HG03064 (cell line): ENCODE measurements around the gene GOLGA6C.
"Not testable (repeated sequence)": the region's sequence is repeated elsewhere in the genome, so short reads cannot be mapped to it uniquely, and the experiment has no call there.

Source experiments
- ATAC-seq: cut with Tn5 transposase; IDR thresholded peaks from one replicate; pipeline ENCODE4 v1.9.1; 2021; ENCODE audit warnings: low read depth; ENCODE audit not compliant: unreplicated experiment

The GOLGA6C gene

DNA sequence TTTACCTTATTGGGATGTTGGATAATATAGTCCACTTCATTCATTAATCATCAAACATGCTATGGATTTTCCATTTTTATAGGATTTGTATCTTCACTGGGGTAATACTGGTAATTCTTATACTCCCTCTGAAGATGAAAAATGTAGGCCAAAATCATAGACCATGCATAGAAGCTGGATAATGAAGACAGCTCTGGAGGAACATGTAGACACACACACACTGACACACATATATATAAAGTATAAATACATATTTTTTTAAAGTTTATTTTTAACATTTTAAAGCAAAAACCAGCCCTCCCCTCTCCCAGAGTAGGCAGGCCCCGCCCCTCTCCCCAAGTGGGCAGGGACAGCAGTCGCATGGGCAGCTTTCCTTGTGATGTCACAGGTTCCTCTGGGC lies at the start of gene GOLGA6C:
TSS of gene GOLGA6C (plus strand) at position 301 of the 400 bp plus-strand sequence. CDS start 265 bp downstream, outside the sequence.
- ATAC-seq, result not testable (repeated sequence)

- no peak for ATAC-seq
Observed at GRCh38 chr15:75208501-75209288, 49.4 kb upstream of the GOLGA6C start.

GRCh38 chr15:75209289-75209676 lies 48.9 kb upstream of the GOLGA6C start:
- ATAC-seq, result no peak

DNA sequence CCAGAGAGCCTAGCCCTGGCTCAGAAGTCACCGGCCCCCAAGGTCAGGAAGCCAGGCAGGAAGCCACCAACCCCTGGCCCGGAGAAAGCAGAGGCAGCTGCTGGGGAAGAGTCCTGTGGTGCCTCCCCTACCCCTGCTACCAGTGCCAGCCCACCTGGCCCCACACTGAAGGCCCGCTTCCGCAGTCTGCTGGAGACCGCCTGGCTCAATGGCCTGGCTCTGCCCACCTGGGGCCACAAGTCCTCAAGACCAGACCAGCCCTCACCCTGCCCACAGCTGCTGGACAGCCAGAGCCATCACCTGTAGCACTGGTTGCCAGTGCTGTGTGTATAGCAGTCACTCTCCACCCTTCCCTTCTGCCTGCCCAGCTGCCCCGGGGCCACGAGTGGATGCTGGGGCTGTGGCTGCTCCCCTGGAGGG lies 47.3 kb upstream of the GOLGA6C start:
- no peak for ATAC-seq

DNA sequence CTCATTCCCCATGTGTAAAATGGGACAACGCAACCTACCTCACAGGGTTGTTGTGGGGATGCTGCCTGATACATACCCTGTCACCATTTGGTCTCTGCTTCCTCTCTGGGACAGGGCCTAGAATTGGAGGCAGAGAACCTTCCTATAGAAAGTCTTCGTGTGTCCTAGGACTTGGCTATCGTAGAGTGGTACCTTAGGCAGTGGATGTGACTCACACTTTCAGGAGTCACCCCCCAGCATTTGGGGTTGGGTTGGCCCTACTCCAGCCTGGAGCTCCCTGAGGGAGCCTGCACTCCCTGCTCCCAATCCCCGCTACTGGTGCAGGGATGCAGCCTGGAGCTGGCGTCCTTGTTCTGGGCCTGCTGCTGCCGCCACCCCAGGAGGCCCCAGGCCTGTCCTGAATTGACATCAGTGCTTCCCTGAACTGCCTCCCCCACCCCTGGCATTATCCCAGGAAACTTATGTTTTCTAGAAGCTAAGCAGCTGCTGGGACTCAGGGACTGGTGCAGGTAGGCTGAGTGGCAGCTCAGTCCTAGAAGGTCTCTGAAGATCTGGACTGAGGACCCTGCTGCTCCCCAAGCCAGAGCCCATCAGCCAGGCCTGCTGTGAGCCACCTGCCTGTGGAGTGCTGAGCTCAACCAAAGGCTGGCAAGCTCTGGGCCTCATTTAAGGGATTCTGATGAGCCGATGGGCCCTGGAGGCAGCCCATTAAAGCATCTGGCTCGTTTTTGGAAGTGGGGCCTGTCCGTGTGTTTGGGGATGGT lies 46.5 kb upstream of the GOLGA6C start:
- no peak for ATAC-seq

DNA sequence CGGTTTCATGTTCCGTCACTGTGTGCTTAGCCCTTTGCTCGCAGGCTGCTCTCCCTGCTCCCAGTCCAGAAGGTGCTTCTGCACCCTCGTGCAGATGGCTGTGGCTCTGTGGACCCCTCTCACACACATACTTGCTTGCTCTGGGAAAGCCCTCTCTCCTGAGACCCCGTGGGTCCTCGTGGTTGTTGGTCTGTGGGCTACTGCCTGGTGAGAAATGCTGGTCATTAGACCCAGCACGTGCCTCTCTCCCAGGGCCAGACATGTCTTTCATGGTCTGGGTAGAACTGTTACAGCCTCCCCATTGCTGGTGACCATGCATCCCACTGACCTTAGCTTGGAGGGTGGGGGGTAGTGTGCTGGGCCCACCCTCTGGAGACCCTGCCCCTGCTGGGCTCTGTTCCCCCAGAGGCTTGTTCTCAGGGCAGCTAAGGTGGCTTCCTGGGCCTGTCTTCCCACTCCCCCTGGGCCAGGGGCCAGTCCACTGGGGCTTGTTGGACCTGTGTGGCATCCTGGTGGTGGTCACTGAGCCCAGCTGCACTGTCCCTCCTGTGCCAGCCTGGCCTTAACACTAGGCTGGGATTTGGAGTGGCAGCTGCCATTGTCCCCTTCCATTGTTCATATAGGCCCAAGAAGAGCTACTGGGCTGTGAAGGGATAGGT lies 45.8 kb upstream of the GOLGA6C start:
- ATAC-seq, result no peak

GRCh38 chr15:75213212-75213767 lies 44.8 kb upstream of the GOLGA6C start:
- no peak for ATAC-seq

DNA sequence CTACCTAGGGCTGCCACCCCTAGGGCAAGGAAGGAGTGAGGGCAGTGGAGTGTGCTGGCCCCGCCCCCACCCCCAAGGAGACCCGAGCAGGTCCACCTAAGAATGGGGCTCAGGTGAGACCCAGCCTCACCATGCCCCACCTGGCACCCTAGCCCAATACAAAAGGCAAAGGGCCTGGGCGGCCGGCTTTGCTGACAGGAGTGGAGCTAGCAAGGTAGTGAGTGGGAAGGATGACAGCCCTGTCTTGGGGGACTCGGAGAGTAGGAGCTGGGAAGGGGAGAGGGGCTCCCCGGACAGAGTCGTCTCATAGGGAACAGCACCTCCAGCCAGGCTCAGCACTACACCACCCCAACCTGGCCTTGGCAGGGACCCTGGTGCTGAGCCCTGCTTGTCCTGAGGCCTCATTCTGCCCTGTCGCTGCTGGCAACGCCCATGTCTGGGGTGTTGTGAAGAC lies 44.3 kb upstream of the GOLGA6C start:
- no peak for ATAC-seq

- no peak for ATAC-seq
Observed at GRCh38 chr15:75214293-75215096, 43.6 kb upstream of the GOLGA6C start.

- ATAC-seq, result no peak
Observed at GRCh38 chr15:75215107-75216004, 42.8 kb upstream of the GOLGA6C start.

DNA sequence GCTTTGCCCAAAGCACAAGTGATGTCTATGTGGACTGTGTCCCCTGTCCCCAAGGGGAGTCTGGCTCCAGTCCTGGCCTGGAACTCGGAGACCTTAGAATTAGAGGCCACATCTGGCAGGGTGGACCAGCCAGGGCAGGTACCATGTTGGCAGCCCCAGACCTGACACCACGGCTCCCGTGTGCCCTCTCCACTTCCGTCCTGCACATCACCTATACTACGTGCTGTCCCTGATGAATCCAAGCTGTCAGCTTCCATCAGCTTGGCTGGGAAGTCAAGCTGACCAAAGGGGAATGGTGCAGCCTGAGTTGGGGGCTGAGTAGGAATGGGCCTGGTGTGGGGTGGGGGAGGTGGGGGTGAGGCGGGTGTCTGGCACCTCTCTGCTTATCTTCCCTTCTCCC lies 41.1 kb upstream of the GOLGA6C start:
- ATAC-seq, result no peak

GRCh38 chr15:75217574-75217973 lies 40.6 kb upstream of the GOLGA6C start:
- not testable (repeated sequence) for ATAC-seq

GRCh38 chr15:75219507-75219929 lies 38.6 kb upstream of the GOLGA6C start:
- not testable (repeated sequence) for ATAC-seq

- no peak for ATAC-seq
Observed at GRCh38 chr15:75223688-75224087, 34.4 kb upstream of the GOLGA6C start.

DNA sequence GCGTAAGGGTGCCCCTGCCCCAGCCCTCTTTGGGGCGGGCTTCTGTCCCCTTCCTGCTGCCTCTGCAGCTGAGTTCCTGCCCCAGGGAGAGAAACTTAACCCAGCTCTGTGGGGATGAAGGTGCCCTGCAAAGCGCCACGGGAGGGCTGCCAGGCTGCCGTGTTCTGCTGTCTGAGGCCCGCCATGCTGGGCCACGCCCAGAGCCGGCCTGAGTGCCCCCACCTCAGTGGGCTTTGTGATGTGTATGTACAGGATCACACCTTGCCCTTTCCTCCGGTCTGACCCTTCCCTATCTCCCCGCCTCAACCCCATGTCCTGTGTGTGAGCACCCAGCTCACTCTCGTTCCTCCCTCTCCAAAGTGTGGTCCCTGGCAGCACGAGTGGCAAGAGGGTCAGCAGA lies 33.9 kb upstream of the GOLGA6C start:
- no peak for ATAC-seq

DNA sequence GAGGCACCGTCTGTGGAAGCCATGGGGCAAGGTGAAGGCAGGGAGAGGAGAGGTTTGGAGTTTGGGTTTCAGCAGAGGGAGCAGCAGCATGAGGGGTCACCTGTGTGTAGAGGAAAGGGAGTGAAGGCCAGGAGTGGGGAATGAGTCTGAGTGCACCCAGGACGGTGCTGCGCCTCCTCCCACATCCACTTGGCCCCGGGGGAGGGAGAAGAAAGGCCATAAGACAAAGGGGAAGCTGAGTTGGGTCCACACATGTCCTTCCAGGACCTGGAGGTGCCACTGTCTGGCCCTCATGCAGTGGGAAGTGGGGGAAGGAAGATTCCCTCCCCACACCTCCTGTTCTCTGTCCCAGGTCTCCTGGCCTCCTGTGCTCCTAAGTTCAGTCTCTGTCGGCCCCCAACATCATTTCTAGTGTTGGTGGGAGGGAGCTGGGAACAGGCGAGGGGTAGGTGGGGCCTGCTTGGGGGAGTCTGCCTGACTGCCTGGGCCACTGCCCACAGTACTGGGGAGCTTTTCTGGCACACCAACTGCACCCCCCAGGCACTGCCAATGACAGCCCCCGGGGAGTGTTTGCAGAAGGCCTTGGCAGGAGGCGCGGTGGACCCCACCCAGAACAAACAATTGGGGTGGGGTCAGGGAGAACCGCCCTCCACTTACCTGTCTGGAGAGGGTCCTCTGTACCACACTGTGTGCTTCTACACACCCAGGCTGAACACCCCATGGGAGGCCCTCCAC lies 32.9 kb upstream of the GOLGA6C start:
- not testable (repeated sequence) for ATAC-seq

DNA sequence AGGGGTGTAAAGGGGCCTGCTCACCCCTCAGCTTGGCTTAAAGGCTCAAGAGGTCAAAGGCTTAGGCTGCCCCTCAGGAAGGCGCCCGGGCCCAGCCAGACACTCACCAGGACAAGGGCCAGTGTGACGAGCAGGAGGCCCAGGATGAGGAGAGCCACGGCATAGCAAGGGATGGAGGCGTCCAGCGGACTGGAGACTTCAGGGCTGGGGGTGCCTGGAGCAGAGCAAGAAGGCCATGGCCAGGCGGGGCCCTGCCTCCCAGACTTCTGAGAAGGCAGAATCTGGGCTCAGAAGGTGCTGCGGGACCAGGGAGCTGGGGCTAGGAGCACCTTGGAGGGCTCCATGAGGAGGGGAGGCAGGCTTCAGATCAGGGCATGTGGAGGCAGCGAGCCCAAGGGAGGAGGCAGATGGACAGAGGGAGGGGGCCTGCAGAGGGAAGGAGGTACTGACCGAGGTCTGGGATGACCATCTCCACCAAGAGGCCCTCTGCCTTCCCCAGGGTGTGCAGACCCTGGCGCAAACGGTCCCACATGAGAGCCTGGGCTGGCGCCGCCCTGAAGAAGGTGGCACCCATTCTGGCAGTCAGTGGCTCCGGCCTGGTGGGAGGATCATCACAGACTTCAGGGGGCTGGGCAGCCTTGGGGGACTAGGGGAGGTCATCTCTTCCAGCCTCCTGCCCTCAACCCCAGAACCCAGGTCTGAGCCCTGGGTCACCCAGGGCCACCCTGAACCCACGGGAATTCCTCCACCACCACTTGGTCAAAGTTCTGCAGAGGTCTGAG lies 32.0 kb upstream of the GOLGA6C start:
- ATAC-seq, result no peak

DNA sequence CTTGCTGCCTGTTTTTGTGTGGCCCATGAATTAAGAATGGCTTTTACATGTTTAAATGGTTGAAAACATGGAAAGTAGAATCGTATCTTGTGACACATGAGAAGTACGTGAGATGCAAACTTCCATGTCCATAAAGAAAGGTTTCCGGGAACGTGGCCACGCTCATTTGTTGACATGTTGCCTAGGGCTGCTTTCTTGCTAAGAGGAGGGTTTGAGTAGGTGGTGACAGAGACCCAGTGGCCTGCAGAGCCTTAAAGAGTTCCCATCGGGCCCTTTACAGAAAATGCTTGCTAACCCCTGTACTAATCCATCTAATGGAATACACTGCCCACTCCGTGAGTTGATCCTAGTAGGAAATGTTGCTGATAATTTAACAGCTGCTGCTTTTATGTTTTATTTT lies 31.0 kb upstream of the GOLGA6C start:
- ATAC-seq, result not testable (repeated sequence)
